Fibroblast of lung (primary cell): Measurements from ENCODE around the gene CEACAM5. TPM values are rescaled to one million over a fixed set of nuclear protein-coding genes. Genes with fewer than 3 reads are reported as not detected.

Experiments used
- DNase-seq, 2 donors: peaks; one replicate each; pipeline versions ENCODE4 v3.0.0 to v3.0.0-alpha.2; 2010; ENCODE audit warnings: low read depth in 2 of 2
- H2AFZ ChIP-seq: 2 replicates; pipeline ENCODE4 v1.5.1; 2012; ENCODE audit warnings: low read length, control low read depth, inconsistent platforms
- H3K27ac ChIP-seq: 2 replicates; pipeline ENCODE4 v1.5.1; 2011; ENCODE audit warnings: low read length, control low read depth; ENCODE audit not compliant: insufficient read depth
- H3K27me3 ChIP-seq: 2 replicates; pipeline ENCODE4 v1.5.1; 2011; ENCODE audit warnings: mild to moderate bottlenecking, low read length; ENCODE audit not compliant: control insufficient read depth, insufficient read depth
- H3K36me3 ChIP-seq: 2 replicates; pipeline ENCODE4 v1.5.1; 2011; ENCODE audit warnings: low read length; ENCODE audit not compliant: control insufficient read depth, insufficient read depth
- H3K4me1 ChIP-seq: 2 replicates; pipeline ENCODE4 v1.5.1; 2011; ENCODE audit warnings: low read length; ENCODE audit not compliant: control insufficient read depth, insufficient read depth; ENCODE audit errors: extremely low read depth
- H3K4me2 ChIP-seq: 2 replicates; pipeline ENCODE4 v1.5.1; 2011; ENCODE audit warnings: low read length, control low read depth; ENCODE audit not compliant: insufficient read depth; ENCODE audit errors: extremely low read depth
- H3K4me3 ChIP-seq, 4 experiments: fragments of 200-600 bp in 1 of 4; sonication (generic) in 1 of 4; replicated peaks in 1 of 4; 2 replicates each; pipeline ENCODE4 v1.5.1; 2011 to 2016; ENCODE audit warnings: low read length in 4 of 4, low read depth in 3 of 4, mild to moderate bottlenecking in 3 of 4, control low read depth in 2 of 4, inconsistent platforms in 1 of 4, mixed read lengths in 1 of 4; ENCODE audit not compliant: insufficient read depth in 1 of 4; ENCODE audit errors: control extremely low read depth in 1 of 4
- H3K79me2 ChIP-seq: 2 replicates; pipeline ENCODE4 v1.5.1; 2012; ENCODE audit warnings: mild to moderate bottlenecking, low read length, inconsistent platforms; ENCODE audit not compliant: control insufficient read depth, insufficient read depth
- H3K9ac ChIP-seq: 2 replicates; pipeline ENCODE4 v1.5.1; 2011; ENCODE audit warnings: mild to moderate bottlenecking, low read length, control low read depth; ENCODE audit not compliant: insufficient read depth
- H3K9me3 ChIP-seq: 2 replicates; pipeline ENCODE4 v1.5.1; 2012; ENCODE audit warnings: low read depth, low read length; ENCODE audit not compliant: control insufficient read depth, insufficient read depth
- H4K20me1 ChIP-seq: 2 replicates; pipeline ENCODE4 v1.5.1; 2011; ENCODE audit warnings: low read length; ENCODE audit not compliant: control insufficient read depth, insufficient read depth; ENCODE audit errors: extremely low read depth
- EZH2 ChIP-seq: IDR thresholded peaks from 2 replicates; pipeline ENCODE4 v1.5.1; 2012; ENCODE audit warnings: low read length, control low read depth, mild to moderate bottlenecking; ENCODE audit errors: missing control alignments
- polyA plus RNA-seq, 2 donors: library from polyadenylated mRNA; depleted of rRNA in 1 of 2; stranded (reverse) in 1 of 2; unstranded in 1 of 2; fragments of >200 nt; gene quantifications; 2 replicates each; pipeline ENCODE4 v1.2.1, GENCODE V29; 2011 to 2012; ENCODE audit warnings: missing spikeins in 1 of 2
- total RNA-seq: library from RNA; depleted of rRNA; stranded (reverse); fragments of >200 nt; gene quantifications from 2 replicates; pipeline ENCODE4 v1.2.1, GENCODE V29; 2014
- TF ChIP-seq, protein P1 (sequence below), 2 donors: IDR thresholded peaks in 1 of 2; conservative IDR thresholded peaks in 1 of 2; 1 replicate in 1 of 2; 2 replicates in 1 of 2; pipeline ENCODE4 v1.5.1; 2011 to 2012; ENCODE audit warnings: low read length in 2 of 2, control low read depth in 1 of 2, inconsistent platforms in 1 of 2, low read depth in 1 of 2, mild to moderate bottlenecking in 1 of 2

CEACAM5 gene
- total and polyA plus RNA-seq, 2 donors (not counting 1 experiment from before 2014, with no cell fraction given): not detected

- Histone ChIP-seq H3K79me2 (no peaks in the 10 kb centered on the region), H4K20me1 (no peaks in the 10 kb centered on the region)
- no peak for DNase-seq
Measured at GRCh38 chr19:41699231-41699967, 9.0 kb upstream of the CEACAM5 start.

GRCh38 chr19:41699968-41700323 lies 8.5 kb upstream of the CEACAM5 start:
- Histone ChIP-seq H3K9me3 (no peaks in the 10 kb centered on the region), H3K9ac (no peak overlapping the region), H2AFZ (no peak overlapping the region), H3K4me3 (no peak overlapping the region), H3K27me3 (no peaks in the 10 kb centered on the region), H3K36me3 (no peaks in the 10 kb centered on the region), H3K79me2 (no peaks in the 10 kb centered on the region), H3K4me1 (no peaks in the 10 kb centered on the region), H3K4me2 (no peak overlapping the region), H4K20me1 (no peaks in the 10 kb centered on the region), H3K27ac (no peak overlapping the region)
- TF ChIP-seq, protein P1, sequence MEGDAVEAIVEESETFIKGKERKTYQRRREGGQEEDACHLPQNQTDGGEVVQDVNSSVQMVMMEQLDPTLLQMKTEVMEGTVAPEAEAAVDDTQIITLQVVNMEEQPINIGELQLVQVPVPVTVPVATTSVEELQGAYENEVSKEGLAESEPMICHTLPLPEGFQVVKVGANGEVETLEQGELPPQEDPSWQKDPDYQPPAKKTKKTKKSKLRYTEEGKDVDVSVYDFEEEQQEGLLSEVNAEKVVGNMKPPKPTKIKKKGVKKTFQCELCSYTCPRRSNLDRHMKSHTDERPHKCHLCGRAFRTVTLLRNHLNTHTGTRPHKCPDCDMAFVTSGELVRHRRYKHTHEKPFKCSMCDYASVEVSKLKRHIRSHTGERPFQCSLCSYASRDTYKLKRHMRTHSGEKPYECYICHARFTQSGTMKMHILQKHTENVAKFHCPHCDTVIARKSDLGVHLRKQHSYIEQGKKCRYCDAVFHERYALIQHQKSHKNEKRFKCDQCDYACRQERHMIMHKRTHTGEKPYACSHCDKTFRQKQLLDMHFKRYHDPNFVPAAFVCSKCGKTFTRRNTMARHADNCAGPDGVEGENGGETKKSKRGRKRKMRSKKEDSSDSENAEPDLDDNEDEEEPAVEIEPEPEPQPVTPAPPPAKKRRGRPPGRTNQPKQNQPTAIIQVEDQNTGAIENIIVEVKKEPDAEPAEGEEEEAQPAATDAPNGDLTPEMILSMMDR (conservative IDR thresholded peaks at IDR 0.05 in 1 of 2, IDR thresholded peaks at IDR 0.05 in 1 of 2; ENCODE audit: low read depth in 1 of 2, low read length in 2 of 2): no peak
- no peak for TF ChIP-seq EZH2
- DNase-seq: no peak

More at GRCh38 chr19:41699231-41699967, 9.0 kb upstream of the CEACAM5 start:
- no peak overlapping the region for H3K27ac ChIP-seq
- no peaks in the 10 kb centered on the region for H3K36me3 ChIP-seq
- H3K4me2 ChIP-seq: no peak overlapping the region
- no peak overlapping the region for H2AFZ ChIP-seq
- H3K27me3 ChIP-seq: no peaks in the 10 kb centered on the region
- TF ChIP-seq EZH2: no peak
- TF ChIP-seq, protein P1 (conservative IDR thresholded peaks at IDR 0.05 in 1 of 2, IDR thresholded peaks at IDR 0.05 in 1 of 2; ENCODE audit: low read depth in 1 of 2, low read length in 2 of 2): no peak
- H3K9me3 ChIP-seq: no peaks in the 10 kb centered on the region
- no peak overlapping the region for H3K4me3 ChIP-seq
- H3K4me1 ChIP-seq: no peaks in the 10 kb centered on the region
- no peak overlapping the region for H3K9ac ChIP-seq

- DNase-seq: no peak
- Histone ChIP-seq H3K36me3 (no peaks in the 10 kb centered on the region), H3K27ac (no peak overlapping the region), H3K4me3 (no peak overlapping the region), H3K79me2 (no peaks in the 10 kb centered on the region), H3K4me2 (no peak overlapping the region), H3K4me1 (no peaks in the 10 kb centered on the region), H2AFZ (no peak overlapping the region), H4K20me1 (no peaks in the 10 kb centered on the region), H3K27me3 (no peaks in the 10 kb centered on the region), H3K9me3 (no peaks in the 10 kb centered on the region), H3K9ac (no peak overlapping the region)
- no peak for TF ChIP-seq EZH2
- TF ChIP-seq, protein P1 (conservative IDR thresholded peaks at IDR 0.05 in 1 of 2, IDR thresholded peaks at IDR 0.05 in 1 of 2; ENCODE audit: low read depth in 1 of 2, low read length in 2 of 2): no peak
Measured at GRCh38 chr19:41700381-41701195, 7.8 kb upstream of the CEACAM5 start.
